IPS DF 4.7 (cell line): Measurements from ENCODE around the gene PEX11A.

Experiments used
- DNase-seq: peaks from one replicate; pipeline ENCODE4 v3.0.0-alpha.2; 2013; ENCODE audit warnings: low spot score; ENCODE audit errors: extremely low read depth

Gene PEX11A

DNA sequence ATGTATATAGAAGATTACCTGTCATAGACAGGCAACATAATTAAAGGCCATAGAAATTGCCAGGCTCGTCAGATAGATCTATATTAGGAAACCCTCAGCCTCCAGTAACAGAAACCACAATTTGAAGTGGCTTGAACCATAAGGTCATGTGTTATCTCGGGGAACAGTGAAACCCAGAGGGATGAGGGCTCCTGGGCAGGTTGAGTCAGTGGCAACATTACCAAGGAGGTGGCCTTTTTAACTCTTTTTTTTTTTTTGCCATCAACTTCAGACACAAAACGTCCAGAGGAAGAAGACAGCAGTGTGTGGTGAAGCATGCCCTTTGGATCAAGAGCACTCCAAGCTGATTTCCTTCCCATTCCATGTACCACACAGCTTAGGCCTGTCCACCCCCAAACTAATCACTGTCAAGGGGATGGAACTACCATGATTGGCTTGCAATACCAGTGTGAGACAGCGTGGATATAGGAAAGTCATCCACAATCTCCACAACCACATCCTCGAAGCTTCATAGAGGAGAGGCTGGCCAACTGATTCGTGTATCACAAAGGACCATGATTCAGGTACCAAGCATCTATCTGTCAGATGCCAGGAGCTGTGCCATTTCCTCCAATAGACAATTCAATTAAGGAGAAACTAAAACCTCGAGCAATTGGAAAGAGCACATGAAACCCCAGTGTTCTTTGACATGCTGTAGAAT, 34.3 kb downstream of the PEX11A start:
- DNase-seq: no peak

DNA sequence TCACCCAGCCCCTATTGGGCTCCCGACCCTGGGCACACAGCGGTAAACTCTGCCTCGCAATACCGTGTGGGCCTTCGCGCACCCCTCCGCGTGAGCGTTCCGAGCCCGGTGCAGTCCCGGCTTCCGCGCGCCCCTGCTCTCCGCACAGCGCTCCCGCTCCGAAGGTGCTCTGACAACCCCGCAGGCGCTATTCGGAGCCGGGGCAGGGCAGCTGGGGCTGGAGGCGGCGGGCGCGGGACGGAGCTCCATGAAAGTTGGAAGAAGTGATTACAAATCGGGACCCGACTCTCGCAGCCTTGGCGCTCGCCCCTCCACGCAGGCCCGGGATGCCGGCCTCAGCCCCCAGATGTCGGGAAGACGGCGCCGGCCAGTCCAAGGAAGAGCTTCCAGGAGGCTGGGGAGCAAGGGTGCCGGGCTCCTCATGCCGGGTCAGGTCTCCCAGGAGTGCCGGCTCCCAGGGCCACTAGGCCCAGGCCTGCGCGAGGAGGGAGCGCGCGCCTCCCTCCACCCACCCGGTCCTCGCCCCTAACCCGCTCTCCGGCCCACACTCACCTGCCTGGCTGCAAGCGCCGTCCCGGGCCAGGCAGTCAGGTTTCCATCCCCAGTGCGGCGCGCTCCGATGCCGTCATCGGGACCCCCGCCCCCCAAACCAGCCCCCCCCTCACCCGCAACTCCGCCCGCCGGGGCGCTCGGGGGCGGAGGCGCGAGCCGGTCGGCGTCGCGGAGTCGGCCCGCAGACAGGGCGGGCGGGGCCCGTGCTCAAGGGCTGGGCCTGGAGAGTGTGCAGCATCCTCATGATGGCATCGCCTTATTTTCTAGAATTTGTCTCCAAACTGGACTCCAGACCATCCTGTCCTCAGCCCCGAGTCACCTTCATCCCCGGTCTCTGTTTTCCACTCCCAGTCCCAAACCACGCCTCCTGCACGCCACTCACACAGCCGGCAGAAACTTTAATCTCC, 35.4 kb downstream of the PEX11A start, which contains the start of gene KIF7:
Gene KIF7 (minus strand): TSS at position 621 of the 959 bp plus-strand sequence. CDS start 2,537 bp downstream, outside the sequence.
- DNase-seq: no peak

DNA sequence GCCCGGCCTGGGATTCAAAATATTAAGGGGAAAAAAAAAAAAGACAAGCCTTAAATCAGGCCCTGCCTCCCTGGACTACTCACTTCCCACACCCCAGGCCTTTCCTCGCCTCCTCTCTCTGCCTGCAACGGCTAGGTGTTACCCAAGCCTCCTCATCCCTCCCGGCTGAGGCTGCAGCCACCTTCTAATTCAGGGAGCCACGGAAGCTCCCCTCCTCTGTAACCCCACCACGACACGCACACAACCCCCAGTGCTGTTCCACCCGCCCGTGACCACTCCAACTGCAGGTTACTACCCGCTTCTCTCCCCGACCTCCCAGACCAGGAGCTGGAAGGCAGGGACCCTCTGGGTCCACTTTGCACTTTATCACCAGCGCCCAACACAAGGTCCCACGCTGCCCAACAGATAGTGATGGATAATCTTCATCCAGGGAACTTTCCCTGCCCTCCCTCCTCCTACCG, 36.2 kb downstream of the PEX11A start:
- DNase-seq: no peak

DNA sequence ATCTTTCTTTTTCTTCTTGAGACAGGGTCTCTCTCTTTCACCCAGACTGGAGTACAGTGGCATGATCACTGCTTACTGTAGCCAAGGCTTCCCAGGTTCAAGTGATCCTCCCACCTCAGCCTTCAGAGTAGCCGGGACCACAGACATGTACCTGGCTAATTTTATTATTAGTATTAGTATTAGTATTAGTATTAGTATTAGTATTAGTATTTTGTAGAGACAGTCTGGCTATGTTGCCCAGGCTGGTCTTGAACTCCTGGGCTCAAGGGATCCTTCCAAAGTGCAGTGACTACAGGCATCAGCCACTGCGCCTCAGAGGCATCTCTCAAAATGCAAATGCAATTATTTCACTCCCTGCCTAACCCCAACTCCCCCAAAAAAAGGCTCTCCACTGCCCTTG, 37.0 kb downstream of the PEX11A start:
- DNase-seq: no peak

DNA sequence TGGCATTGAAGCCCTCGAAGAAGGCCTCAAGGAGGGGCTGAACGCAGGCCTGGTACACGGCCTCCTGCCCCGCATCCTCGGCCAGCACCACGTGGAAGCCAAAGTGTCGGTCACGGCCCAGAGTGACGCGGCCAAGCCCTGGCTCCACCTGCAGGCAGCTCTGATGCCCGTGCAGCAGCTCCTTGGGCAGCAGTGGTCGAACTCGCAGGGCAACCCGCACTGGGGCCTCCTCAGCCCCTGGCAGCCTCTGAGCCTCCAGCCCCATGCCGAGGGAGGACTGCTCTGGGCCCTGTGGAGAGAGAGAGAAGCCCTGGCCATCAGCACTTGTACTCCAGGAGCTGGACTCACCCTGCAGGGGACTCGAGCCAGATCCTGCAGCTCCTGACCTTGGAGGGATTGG, 37.9 kb downstream of the PEX11A start:
- no peak for DNase-seq

DNA sequence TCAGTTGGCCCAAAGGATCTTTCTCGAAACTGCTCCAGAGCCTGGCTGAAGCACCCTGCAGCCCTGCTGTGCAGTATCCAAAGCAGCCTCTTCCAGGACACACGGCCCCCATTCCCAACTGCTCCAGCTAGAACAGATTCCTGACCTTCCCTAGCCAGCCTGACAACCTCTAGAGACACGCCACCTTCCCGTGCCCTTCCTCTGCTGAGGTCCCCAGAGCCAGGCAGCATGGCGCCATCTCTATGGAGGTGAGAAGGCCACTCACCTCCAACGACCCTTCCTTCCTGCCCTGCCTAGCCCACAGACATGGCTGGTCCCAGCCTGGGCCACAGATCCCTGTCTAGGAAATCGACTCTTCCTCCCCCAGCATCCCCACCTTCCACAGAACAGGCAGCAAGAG, 38.4 kb downstream of the PEX11A start:
- no peak for DNase-seq

DNA sequence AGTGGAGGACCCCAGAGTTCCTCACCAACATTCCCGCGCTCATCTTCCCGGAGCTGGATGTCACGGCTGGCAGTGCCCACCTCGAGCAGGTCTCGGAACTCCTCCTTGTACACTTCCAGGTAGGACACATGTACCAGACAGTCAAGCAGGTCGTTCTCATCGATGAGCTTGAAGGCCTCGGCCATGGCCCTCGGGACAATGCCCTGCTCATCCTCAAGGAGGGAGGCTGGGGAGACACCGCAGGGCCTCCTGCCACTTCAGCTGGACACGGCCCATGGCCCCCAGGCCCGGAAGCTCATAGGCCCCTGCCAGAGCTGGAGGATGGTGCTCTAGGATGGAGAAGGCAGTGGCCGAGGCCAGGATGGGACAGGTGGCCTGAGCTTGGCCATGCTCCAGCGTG, 40.8 kb downstream of the PEX11A start:
- no peak for DNase-seq

DNA sequence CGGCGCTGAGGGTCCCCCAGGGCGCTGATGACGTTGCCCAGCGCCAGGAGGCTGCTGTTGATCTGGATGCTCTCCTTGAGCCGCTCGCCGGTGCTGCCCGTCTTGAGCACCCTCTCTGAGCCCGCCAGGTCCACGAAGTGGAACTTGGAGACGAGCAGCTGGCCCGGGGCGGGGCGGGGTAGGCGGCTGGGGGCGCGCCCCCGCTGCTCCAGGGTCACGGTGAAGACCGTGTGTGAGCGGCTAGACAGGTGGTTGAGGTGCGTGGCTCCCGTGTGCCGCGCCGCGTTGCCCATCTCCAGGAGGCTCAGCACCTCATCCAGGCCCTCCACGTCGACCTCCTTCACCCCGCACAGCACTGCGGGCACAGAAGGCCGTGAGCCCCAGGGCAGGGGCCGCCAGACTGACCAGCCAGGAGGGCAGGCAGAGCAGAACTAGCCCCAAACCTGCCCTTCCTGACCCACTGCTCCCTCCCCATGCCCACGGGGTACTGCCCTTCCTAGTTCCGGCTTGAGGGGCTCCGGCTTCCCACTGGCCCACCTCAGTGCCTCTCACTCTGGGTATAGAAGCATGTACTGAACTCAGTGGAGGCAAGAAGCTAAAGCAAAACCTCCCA, 41.4 kb downstream of the PEX11A start:
- DNase-seq: no peak

DNA sequence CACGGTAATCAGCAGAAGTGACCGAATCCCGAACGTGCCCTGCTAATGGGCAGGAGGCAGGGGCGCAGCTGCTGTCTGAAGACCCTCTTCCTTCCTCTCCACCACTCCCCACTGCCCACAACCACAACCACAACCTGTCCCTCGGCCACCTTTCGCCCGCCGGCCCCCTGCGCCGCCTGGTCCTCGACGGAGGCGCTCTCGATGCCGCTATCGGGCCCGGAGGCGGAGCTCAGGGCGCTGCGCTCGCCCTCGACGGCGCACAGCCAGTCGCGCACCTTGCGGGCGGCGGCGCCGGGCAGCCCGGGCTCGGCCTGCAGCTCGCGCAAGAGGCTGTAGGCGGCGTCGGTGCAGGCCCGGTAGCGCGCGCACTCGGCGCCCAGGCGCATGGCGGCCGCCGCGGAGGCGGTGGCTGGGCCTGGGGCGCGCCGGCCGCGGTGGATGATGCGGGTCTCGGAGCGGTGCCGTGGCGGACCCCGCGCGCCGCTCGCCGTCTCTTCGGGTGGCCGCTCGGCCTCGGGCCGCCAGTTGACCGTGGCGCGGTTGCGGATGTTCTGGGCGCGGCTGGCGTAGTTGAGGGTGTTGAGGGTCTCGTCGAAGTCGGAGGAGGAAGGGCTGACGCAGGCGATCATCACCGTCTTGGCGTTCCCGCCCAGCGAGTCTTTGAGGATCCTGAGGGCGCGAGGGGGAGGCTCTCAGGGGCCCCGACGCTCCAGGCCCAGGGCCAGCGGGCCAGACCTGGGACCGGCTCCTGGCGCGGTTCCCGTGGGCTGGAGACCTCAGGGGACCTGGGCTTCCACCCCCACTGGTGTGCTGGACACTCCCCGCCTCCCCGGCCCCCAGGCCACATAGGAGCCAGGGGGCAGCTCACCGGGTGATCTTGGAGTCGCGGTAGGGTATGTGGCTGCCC, 42.2 kb downstream of the PEX11A start:
- no peak for DNase-seq

DNA sequence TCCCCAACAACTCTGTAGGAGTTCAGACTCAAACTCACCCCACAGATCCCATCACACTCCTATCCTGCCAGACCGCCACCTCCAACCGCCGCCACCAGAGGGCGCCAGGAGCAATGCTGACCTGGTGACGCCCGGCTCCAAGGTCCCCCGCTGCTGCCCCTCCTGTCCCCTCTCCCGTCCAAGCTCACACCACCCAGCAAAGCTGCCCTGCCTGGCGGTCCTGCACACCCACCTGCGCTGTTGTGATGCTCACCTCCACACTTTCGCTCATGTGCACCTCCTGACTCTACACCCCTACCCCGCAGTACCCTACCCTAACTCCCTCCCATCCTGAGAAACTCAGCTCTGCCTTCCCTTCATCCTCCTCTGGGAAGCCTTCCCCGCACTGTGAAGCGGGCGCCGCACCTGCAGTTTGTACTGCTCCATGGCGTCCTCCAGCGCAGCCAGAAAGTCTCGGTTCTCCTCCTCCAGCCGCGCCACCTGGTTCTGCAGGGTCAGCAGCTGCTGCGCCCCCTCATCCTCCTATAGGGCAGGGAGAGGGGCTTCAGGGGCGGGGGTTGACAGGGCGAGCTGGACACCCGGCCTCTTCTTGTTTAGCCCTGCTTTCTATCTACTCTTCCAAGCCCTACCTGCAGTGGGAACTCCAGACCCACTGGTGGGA, 43.2 kb downstream of the PEX11A start:
- DNase-seq: no peak

DNA sequence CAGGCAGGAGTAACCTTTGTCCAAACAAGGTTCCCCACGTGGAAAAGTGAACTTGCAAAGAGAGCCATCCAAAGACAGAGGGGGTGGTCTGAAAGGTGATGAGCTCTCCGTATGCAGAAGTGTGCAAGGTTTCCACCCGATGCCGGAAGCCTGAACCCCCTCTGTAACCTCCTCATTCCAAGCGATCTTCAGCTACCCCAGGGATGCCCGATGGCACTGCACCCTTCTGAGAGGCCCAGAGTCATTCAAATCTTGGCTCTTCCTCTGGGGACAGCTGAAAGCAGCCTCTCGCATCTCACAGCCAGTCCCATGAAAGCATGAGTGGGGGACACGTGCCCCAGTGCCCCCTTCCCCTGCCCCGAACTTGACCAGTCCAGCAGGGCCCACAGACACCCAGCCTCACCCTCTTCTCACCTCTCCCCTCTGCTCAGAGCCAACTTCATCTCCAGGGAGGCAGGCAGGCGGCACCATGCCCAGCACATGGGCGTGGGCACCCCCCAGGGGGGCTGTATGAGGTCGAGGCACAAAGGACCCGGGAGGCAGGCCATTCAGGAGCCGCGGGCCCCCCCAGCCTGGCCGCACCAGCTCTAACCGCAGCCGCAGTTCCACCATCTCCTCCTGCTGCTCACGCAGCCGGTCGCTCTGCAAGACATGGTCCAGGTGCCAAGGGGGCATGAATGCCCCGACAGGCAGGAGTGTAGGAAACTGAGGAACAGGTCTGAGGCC, 44.0 kb downstream of the PEX11A start:
- DNase-seq: no peak

DNA sequence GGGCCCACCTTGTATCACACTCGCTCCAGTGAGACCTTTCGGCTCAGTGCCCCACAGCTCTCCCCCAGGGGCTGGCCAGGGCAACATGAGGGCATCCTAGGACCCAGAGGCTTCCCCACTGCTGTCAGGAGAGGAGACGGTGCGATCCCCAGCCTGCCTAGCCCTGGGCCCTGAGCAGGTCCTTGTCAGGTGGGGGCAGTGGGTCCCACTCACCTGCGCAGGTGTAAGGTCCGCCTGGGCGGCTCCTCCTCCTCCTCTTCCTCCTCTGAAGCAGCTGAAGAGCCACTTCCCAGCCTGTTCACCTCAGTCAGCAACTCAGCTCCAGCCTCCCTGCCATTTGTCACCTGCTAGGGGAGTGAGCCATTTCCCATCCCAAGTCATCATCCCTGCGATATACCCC, 44.9 kb downstream of the PEX11A start:
- DNase-seq: no peak

DNA sequence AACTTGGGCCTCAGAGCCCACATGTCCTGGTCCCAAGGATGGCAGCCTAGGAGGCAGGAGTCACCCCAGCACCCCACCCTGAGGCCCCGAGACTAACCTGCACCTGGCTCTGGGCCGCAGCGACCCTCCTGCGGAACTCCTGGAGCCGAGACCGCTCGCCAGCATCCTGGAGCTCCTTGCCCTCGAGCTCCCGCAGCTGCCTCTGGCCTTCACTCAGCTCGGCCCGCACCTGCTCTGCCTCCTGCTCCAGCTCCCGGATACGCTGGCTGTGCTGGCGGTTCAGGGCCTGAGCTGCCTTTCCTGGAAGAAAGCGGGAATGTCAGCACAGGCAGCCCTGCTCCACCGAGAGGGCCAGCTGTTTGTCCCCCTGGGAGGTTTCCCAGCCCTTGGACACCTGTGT, 48.4 kb downstream of the PEX11A start:
- DNase-seq: no peak

DNA sequence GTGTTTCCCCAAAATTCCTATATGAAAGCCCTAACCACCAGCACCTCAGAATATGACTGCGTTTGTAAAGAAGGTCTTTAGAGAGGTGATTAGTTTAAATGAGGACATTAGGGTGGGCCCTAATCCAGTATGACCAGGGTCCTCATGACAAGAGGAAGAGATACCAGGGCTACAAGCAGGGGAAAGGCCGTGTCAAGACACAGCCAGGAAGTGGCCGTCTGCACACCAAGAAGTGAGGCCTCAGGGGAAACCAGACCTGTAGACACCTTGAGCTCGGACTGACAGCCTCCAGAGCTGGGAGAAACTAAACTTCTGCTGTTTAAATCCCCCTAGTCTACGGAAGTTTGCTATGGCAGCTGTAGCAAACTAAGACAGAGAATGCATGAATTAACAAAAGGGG, 49.5 kb downstream of the PEX11A start:
- DNase-seq: no peak

DNA sequence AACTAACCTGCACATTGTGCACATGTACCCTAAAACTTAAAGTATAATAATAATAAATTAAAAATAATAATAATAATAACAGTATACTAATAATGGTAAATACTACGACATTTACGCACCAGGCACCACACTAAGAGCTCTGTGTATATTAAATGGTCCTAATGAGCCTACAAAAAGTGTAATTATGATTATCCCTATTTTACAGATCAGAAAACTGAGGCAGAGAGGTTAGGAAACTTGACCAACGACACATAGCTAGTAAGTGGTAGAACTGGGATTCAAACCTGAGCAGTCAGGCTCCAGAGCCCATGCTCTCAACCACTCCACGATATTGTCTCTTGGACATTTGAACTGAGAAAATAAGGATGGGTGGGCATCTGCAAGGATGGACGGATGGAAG, 50.3 kb downstream of the PEX11A start:
- no peak for DNase-seq

DNA sequence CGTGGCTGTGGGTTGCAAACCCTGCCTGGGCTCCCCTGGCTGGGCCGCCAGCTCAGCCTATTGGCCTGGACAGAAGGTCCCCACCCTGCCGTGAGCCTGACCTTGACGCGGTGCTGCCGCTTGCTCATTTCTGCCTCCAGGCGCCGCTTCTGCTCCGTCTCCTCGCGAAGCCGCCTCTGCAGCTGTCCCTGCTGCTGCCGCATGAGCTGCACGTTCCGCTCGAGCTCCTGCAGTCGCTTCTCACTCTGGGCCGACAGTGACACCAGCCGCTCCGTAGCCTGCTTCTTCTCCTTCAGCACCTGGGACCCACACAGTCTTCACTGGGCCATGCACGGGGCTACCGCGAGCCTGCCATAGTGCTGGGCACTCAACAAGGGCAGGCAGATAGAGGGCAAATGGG, 57.0 kb downstream of the PEX11A start:
- DNase-seq: no peak

DNA sequence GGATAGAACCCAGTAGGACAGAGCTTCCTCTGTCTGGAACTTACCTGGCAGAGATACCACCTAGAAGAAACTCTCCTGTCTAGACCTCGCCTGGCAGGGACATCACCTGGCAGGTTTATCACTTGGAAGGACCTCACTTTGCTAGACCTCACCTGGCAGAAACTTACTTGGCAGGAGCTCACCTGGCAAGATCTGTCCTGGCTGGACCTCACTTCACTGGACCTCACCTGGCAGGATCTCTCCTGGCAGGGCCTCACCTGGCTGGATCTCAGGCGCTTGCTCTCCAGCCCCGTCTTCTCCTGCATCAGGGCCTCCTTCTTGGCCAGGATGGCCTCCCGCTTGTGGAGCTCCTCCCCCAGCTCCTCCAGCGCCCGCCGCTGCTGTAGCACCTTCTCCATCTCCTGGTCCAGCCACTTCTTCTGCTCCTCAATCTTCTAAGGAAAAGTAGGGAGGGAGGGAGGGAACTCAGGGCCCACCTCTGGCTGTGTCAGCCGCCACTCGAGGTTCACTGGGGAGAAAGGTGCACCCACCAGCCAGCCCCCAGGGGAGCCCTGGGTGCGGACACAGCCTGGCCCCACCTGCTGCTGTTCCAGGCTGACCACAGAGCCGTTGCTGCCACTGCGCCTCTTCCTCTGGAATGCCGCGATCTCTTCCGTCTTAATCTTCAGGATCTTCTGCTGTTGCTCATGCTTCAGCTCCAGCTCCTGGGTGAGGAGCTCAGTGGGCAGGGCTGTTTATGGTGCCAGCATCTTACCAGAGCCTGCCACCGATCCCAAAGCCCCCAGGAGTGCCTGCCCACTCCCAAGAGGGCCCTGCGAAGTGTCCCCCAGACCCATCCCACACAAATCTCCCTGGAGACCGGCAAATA, 57.8 kb downstream of the PEX11A start:
- DNase-seq: no peak

DNA sequence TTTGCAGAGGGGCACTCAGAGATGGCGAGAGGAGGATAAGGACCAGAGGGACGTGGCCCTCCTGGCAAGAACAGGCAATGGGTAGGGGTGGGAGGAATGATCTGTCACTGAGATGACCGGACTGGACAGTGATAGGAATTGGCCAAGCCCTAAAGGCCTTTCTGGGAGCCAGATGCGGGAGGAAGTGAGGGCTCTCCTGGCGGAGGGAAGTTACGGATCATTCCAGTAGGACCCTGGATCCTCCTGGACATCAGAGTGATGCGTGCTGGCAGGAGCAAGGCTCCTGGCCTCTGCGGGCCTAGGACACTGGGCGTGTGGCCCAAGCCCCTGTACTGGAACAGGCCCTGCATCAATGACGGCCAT, 58.7 kb downstream of the PEX11A start:
- no peak for DNase-seq
